ENCODE data around the gene CA6. TPM values are rescaled to one million over a fixed set of nuclear protein-coding genes. Genes with fewer than 3 reads are reported as not detected.
"Not testable (repeated sequence)": the region's sequence is repeated elsewhere in the genome, so short reads cannot be mapped to it uniquely, and the experiment has no call there.

The CA6 gene
- total RNA-seq, 1 experiment from 2014 or later: not detected

- Histone ChIP-seq H3K9me3 (replicated peaks) (no peaks in the 10 kb centered on the region), H3K27me3 (replicated peaks) (no peaks in the 10 kb centered on the region), H3K27ac (no peak overlapping the region), H3K4me1 (replicated peaks) (peaks cover 4% of the 10 kb centered on the region; the same call in 1 of the 2 replicates), H3K4me3 (no peak overlapping the region), H3K36me3 (no peaks in the 10 kb centered on the region)
- DNase-seq (ENCODE audit: low read depth in 1 of 2, low spot score in 2 of 2): no peak
Measured at GRCh38 chr1:8966606-8967005, 20.9 kb downstream of the CA6 start.

- H3K4me1 ChIP-seq (replicated peaks); H3K9me3 ChIP-seq (replicated peaks); H3K36me3 ChIP-seq; H3K27me3 ChIP-seq (replicated peaks); H3K4me3 ChIP-seq; DNase-seq (ENCODE audit: low read depth in 1 of 2, low spot score in 2 of 2); H3K27ac ChIP-seq: not testable (repeated sequence)
Measured at GRCh38 chr1:8968902-8969301, 23.2 kb downstream of the CA6 start.

- Histone ChIP-seq H3K4me3 (no peak overlapping the region), H3K4me1 (replicated peaks) (peaks cover 7% of the 10 kb centered on the region; the same call in 1 of the 2 replicates), H3K9me3 (replicated peaks) (no peaks in the 10 kb centered on the region), H3K27ac (no peak overlapping the region), H3K36me3 (no peaks in the 10 kb centered on the region), H3K27me3 (replicated peaks) (no peaks in the 10 kb centered on the region)
- no peak for DNase-seq (ENCODE audit: low read depth in 1 of 2, low spot score in 2 of 2)
Measured at GRCh38 chr1:8969937-8970336, 24.3 kb downstream of the CA6 start.

- DNase-seq (ENCODE audit: low read depth in 1 of 2, low spot score in 2 of 2): no peak
- Histone ChIP-seq H3K4me1 (replicated peaks) (0 out of 2 replicates have a peak, but pooled peaks cover 3% of the 10 kb centered on the region), H3K27ac (no peak overlapping the region)
Measured at GRCh38 chr1:8970870-8971337, 25.2 kb downstream of the CA6 start.

GRCh38 chr1:8974551-8974950, 28.9 kb downstream of the CA6 start:
- H3K27ac ChIP-seq: no peak overlapping the region
- DNase-seq (ENCODE audit: low read depth in 1 of 2, low spot score in 2 of 2): no peak
- no peaks in the 10 kb centered on the region for H3K9me3 ChIP-seq (replicated peaks)
- H3K4me3 ChIP-seq: no peak overlapping the region
- peaks cover 15% of the 10 kb centered on the region for H3K4me1 ChIP-seq (replicated peaks)
- H3K36me3 ChIP-seq: no peaks in the 10 kb centered on the region
- H3K27me3 ChIP-seq (replicated peaks): no peaks in the 10 kb centered on the region

More at GRCh38 chr1:8970870-8971337, 25.2 kb downstream of the CA6 start:
- no peaks in the 10 kb centered on the region for H3K36me3 ChIP-seq
- no peak overlapping the region for H3K4me3 ChIP-seq
- no peaks in the 10 kb centered on the region for H3K9me3 ChIP-seq (replicated peaks)
- no peaks in the 10 kb centered on the region for H3K27me3 ChIP-seq (replicated peaks)

- Histone ChIP-seq H3K9me3 (replicated peaks) (no peaks in the 10 kb centered on the region), H3K36me3 (no peaks in the 10 kb centered on the region), H3K27ac (no peak overlapping the region), H3K4me1 (replicated peaks) (peaks cover 15% of the 10 kb centered on the region), H3K27me3 (replicated peaks) (no peaks in the 10 kb centered on the region), H3K4me3 (no peak overlapping the region)
- no peak for DNase-seq (ENCODE audit: low read depth in 1 of 2, low spot score in 2 of 2)
Measured at GRCh38 chr1:8976338-8976737, 30.7 kb downstream of the CA6 start.

- no peaks in the 10 kb centered on the region for H3K9me3 ChIP-seq (replicated peaks)
- no peaks in the 10 kb centered on the region for H3K36me3 ChIP-seq
- no peak overlapping the region for H3K4me3 ChIP-seq
- DNase-seq (ENCODE audit: low read depth in 1 of 2, low spot score in 2 of 2): no peak
- H3K27ac ChIP-seq: no peak overlapping the region
- H3K27me3 ChIP-seq (replicated peaks): no peaks in the 10 kb centered on the region
- H3K4me1 ChIP-seq (replicated peaks): peaks cover 15% of the 10 kb centered on the region
Measured at GRCh38 chr1:8976896-8977450, 31.3 kb downstream of the CA6 start.

GRCh38 chr1:8980656-8981055, 35.0 kb downstream of the CA6 start:
- H3K36me3 ChIP-seq: no peaks in the 10 kb centered on the region
- no peak for DNase-seq (ENCODE audit: low read depth in 1 of 2, low spot score in 2 of 2)
- peaks cover 19% of the 10 kb centered on the region for H3K4me1 ChIP-seq (replicated peaks)
- H3K9me3 ChIP-seq (replicated peaks): no peaks in the 10 kb centered on the region
- no peak overlapping the region for H3K4me3 ChIP-seq
- H3K27me3 ChIP-seq (replicated peaks): no peaks in the 10 kb centered on the region
- H3K27ac ChIP-seq: no peak overlapping the region

- no peaks in the 10 kb centered on the region for H3K36me3 ChIP-seq
- no peak overlapping the region for H3K4me3 ChIP-seq
- H3K9me3 ChIP-seq (replicated peaks): no peaks in the 10 kb centered on the region
- H3K27me3 ChIP-seq (replicated peaks): no peaks in the 10 kb centered on the region
- no peak for DNase-seq (ENCODE audit: low read depth in 1 of 2, low spot score in 2 of 2)
- H3K4me1 ChIP-seq (replicated peaks): peaks cover 22% of the 10 kb centered on the region
- H3K27ac ChIP-seq: no peak overlapping the region
Measured at GRCh38 chr1:8981169-8981568, 35.5 kb downstream of the CA6 start.

GRCh38 chr1:8984203-8984602, 38.5 kb downstream of the CA6 start:
- DNase-seq (ENCODE audit: low read depth in 1 of 2, low spot score in 2 of 2): no peak
- no peak overlapping the region for H3K27ac ChIP-seq
- H3K27me3 ChIP-seq (replicated peaks): no peaks in the 10 kb centered on the region
- no peak overlapping the region for H3K4me3 ChIP-seq
- no peaks in the 10 kb centered on the region for H3K36me3 ChIP-seq
- peaks cover 27% of the 10 kb centered on the region for H3K4me1 ChIP-seq (replicated peaks)
- H3K9me3 ChIP-seq (replicated peaks): no peaks in the 10 kb centered on the region

GRCh38 chr1:8984990-8985389, 39.3 kb downstream of the CA6 start:
- peak overlapping the region; percentile 88; the same call in 1 of the 2 replicates for H3K27ac ChIP-seq
- H3K4me1 ChIP-seq (replicated peaks): peaks cover 27% of the 10 kb centered on the region
- H3K27me3 ChIP-seq (replicated peaks): no peaks in the 10 kb centered on the region
- DNase-seq (ENCODE audit: low read depth in 1 of 2, low spot score in 2 of 2): no peak
- no peaks in the 10 kb centered on the region for H3K9me3 ChIP-seq (replicated peaks)
- H3K4me3 ChIP-seq: no peak overlapping the region
- H3K36me3 ChIP-seq: no peaks in the 10 kb centered on the region

- peak; percentile 92 to 95 for DNase-seq (ENCODE audit: low read depth in 1 of 2, low spot score in 2 of 2)
- peaks cover 27% of the 10 kb centered on the region for H3K4me1 ChIP-seq (replicated peaks)
- H3K36me3 ChIP-seq: no peaks in the 10 kb centered on the region
- no peaks in the 10 kb centered on the region for H3K9me3 ChIP-seq (replicated peaks)
- no peaks in the 10 kb centered on the region for H3K27me3 ChIP-seq (replicated peaks)
- H3K27ac ChIP-seq: peak overlapping the region; percentile 88
- H3K4me3 ChIP-seq: no peak overlapping the region
Measured at GRCh38 chr1:8985915-8986813, 40.5 kb downstream of the CA6 start.

GRCh38 chr1:8986814-8987190, 41.1 kb downstream of the CA6 start:
- Histone ChIP-seq H3K4me3 (no peak overlapping the region), H3K27me3 (replicated peaks) (no peaks in the 10 kb centered on the region), H3K27ac (peak overlapping the region; percentile 88), H3K36me3 (no peaks in the 10 kb centered on the region), H3K9me3 (replicated peaks) (no peaks in the 10 kb centered on the region), H3K4me1 (replicated peaks) (peaks cover 27% of the 10 kb centered on the region)
- DNase-seq (ENCODE audit: low read depth in 1 of 2, low spot score in 2 of 2): no peak

GRCh38 chr1:8987881-8988617, 42.4 kb downstream of the CA6 start:
- no peaks in the 10 kb centered on the region for H3K9me3 ChIP-seq (replicated peaks)
- peak overlapping the region; percentile 50 for H3K27ac ChIP-seq
- H3K36me3 ChIP-seq: no peaks in the 10 kb centered on the region
- peaks cover 27% of the 10 kb centered on the region for H3K4me1 ChIP-seq (replicated peaks)
- no peak overlapping the region for H3K4me3 ChIP-seq
- DNase-seq (ENCODE audit: low read depth in 1 of 2, low spot score in 2 of 2): peak; percentile 58 to 68
- no peaks in the 10 kb centered on the region for H3K27me3 ChIP-seq (replicated peaks)

Measured in SJSA1 (cell line).